Gastrocnemius medialis (tissue), 4 donors: Measurements from ENCODE around the gene SLC9C1. TPM values are rescaled to one million over a fixed set of nuclear protein-coding genes. Genes with fewer than 3 reads are reported as not detected.

ENCODE experiments used
- ATAC-seq, 2 donors: fragments of 150-250 bp; one replicate each; pipeline ENCODE4 v1.9.1; 2016
- DNase-seq, 2 donors: peaks; one replicate each; pipeline ENCODE4 v3.0.0-alpha.2; 2019
- H3K27ac ChIP-seq, 4 donors: fragments of 200-600 bp; sonication (generic); 1 replicate in 1 of 4; 2 replicates in 3 of 4; pipeline ENCODE4 v1.5.1; 2016 to 2018; ENCODE audit warnings: mild to moderate bottlenecking in 2 of 4, moderate library complexity in 1 of 4
- H3K27me3 ChIP-seq, 3 donors: fragments of 200-600 bp; sonication (generic) in 2 of 3; 1 replicate in 1 of 3; 2 replicates in 2 of 3; pipeline versions ENCODE4 v1.5.1 to v1.6.0; 2016 to 2019; ENCODE audit warnings: mild to moderate bottlenecking in 1 of 3, moderate library complexity in 1 of 3
- H3K36me3 ChIP-seq, 2 donors: fragments of 200-600 bp; sonication (generic) in 1 of 2; one replicate each; pipeline ENCODE4 v1.5.1; 2017 to 2018
- H3K4me1 ChIP-seq, 2 donors: fragments of 200-600 bp; sonication (generic) in 1 of 2; one replicate each; pipeline ENCODE4 v1.5.1; 2016 to 2017; ENCODE audit warnings: mild to moderate bottlenecking in 2 of 2
- H3K4me3 ChIP-seq, 4 donors: fragments of 200-600 bp; sonication (generic) in 3 of 4; 1 replicate in 1 of 4; 2 replicates in 3 of 4; pipeline ENCODE4 v1.5.1; 2016 to 2019; ENCODE audit warnings: mild to moderate bottlenecking in 2 of 4
- H3K9me3 ChIP-seq, 3 donors: fragments of 200-600 bp; sonication (generic) in 2 of 3; 1 replicate in 1 of 3; 2 replicates in 2 of 3; pipeline ENCODE4 v1.5.1; 2016 to 2019
- POLR2A ChIP-seq, 2 donors: fragments of 450-650 bp; IDR thresholded peaks; one replicate each; pipeline ENCODE4 v1.6.1; 2017; ENCODE audit warnings: antibody characterized with exemption in 2 of 2, mild to moderate bottlenecking in 2 of 2, moderate library complexity in 2 of 2
- in situ Hi-C, 4 donors: fragments of 200-750 bp; cut with MboI; loops; one replicate each; pipeline versions ENCODE4 v1.15.0 to v1.8.0; 2017; ENCODE audit warnings: low sequenced_read_pairs in 4 of 4
- intact Hi-C: fragments of 100-400 bp; cut with DNase I; formaldehyde crosslinking; loops from one replicate; pipeline ENCODE4 v1.15.1; 2023; ENCODE audit warnings: low total_unique reads
- total RNA-seq, 4 donors: library from RNA; depleted of rRNA; stranded (reverse); fragments of >200 nt; gene quantifications; one replicate each; pipeline versions ENCODE4 v1.1.0 to v1.2.3, GENCODE V29; 2016
- TF ChIP-seq, protein P1 (sequence below), 5 experiments: fragments of 450-650 bp in 3 of 5; fragments of 200-600 bp in 2 of 5; sonication (generic) in 2 of 5; IDR thresholded peaks in 4 of 5; conservative IDR thresholded peaks in 1 of 5; 1 replicate in 4 of 5; 2 replicates in 1 of 5; pipeline ENCODE4 v1.5.1; 2016 to 2019; ENCODE audit warnings: antibody characterized with exemption in 5 of 5, mild to moderate bottlenecking in 3 of 5, moderate library complexity in 3 of 5

The SLC9C1 gene
- total RNA-seq, 4 donors from 2014 or later, result not detected

DNA sequence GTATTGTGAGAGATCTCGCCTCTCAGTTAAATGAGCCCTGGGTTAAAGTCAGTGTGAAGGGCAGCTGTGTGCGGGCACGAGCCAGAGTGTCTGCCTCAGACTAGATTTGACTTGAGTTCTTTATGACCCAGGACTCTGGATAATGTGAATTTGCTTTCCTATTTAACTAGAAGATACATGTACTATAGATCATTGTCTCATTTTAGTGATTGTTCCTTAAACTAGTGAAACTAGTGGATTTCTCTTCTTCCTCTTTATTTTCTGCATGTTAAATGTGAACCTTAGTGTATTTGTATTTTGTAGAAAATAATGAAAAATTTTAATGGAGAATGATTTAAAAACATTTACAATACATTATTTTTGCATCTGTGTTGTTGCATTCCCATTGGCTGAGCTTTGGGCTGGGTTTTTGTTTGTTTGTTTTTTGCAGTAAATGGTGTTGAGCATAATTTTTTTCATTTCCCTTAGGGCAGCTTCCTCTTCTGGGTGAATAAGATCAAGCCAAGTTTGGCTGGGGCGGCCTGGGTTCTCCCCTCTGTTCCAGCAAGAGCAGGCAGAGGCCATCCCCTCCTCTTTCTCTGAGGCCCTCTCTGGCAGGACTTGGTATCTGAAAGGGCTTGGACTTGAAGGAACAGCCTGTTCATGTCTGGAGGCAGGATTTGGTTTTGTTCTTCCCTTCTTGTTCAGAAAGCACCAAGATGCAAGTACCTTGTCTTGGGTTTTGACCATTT lies 176.0 kb downstream of the SLC9C1 start:
- Histone ChIP-seq H3K36me3 (no peaks in the 10 kb centered on the region), H3K4me1 (no peaks in the 10 kb centered on the region), H3K4me3 (no peak overlapping the region), H3K9me3 (no peaks in the 10 kb centered on the region), H3K27me3 (no peaks in the 10 kb centered on the region), H3K27ac (no peak overlapping the region)
- DNase-seq (no peak), ATAC-seq (no peak)
- TF ChIP-seq, protein P1, sequence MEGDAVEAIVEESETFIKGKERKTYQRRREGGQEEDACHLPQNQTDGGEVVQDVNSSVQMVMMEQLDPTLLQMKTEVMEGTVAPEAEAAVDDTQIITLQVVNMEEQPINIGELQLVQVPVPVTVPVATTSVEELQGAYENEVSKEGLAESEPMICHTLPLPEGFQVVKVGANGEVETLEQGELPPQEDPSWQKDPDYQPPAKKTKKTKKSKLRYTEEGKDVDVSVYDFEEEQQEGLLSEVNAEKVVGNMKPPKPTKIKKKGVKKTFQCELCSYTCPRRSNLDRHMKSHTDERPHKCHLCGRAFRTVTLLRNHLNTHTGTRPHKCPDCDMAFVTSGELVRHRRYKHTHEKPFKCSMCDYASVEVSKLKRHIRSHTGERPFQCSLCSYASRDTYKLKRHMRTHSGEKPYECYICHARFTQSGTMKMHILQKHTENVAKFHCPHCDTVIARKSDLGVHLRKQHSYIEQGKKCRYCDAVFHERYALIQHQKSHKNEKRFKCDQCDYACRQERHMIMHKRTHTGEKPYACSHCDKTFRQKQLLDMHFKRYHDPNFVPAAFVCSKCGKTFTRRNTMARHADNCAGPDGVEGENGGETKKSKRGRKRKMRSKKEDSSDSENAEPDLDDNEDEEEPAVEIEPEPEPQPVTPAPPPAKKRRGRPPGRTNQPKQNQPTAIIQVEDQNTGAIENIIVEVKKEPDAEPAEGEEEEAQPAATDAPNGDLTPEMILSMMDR (IDR thresholded peaks at IDR 0.05 in 4 of 5, conservative IDR thresholded peaks at IDR 0.05 in 1 of 5), result no peak
- no peak for TF ChIP-seq POLR2A (IDR thresholded peaks at IDR 0.05)
- intact Hi-C loops (loop anchor here (10.0 kb wide), 1 partner anchor 417 kb away; no protein-coding TSS in a partner anchor), in situ Hi-C loops (loop anchor here in 1 of 4 donors (25.0 kb wide), 1 partner anchor 394 kb away; no protein-coding TSS in a partner anchor)

DNA sequence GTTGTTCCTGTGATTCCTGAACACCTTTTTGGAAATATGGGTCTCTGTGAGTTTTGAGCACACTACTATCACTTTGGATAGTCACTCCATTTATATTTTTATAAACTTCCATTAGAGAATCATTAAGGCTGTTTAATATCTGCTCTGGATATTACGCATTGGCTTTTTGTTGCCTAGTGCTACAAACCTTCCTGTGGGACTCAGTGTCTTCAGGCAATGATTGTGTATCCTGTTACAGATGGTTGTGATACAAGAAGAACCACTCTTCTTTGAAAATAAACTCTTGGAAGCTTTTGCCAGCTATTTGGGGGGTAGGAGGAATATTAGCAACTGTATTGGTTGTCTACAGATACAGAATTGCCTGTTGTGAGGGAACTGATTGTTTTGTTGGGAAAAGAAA lies 176.6 kb downstream of the SLC9C1 start:
- in situ Hi-C loops, result loop anchor here in 1 of 4 donors (25.0 kb wide), 1 partner anchor 395 kb away; no protein-coding TSS in a partner anchor
- Histone ChIP-seq H3K9me3 (no peaks in the 10 kb centered on the region), H3K4me1 (no peaks in the 10 kb centered on the region), H3K4me3 (no peak overlapping the region), H3K27ac (no peak overlapping the region), H3K36me3 (no peaks in the 10 kb centered on the region), H3K27me3 (no peaks in the 10 kb centered on the region)
- DNase-seq, result no peak
- intact Hi-C loops, result loop anchor here (10.0 kb wide), 1 partner anchor 417 kb away; no protein-coding TSS in a partner anchor
- no peak for ATAC-seq
- TF ChIP-seq, protein P1 (IDR thresholded peaks at IDR 0.05 in 4 of 5, conservative IDR thresholded peaks at IDR 0.05 in 1 of 5), result no peak
- TF ChIP-seq POLR2A (IDR thresholded peaks at IDR 0.05), result no peak

DNA sequence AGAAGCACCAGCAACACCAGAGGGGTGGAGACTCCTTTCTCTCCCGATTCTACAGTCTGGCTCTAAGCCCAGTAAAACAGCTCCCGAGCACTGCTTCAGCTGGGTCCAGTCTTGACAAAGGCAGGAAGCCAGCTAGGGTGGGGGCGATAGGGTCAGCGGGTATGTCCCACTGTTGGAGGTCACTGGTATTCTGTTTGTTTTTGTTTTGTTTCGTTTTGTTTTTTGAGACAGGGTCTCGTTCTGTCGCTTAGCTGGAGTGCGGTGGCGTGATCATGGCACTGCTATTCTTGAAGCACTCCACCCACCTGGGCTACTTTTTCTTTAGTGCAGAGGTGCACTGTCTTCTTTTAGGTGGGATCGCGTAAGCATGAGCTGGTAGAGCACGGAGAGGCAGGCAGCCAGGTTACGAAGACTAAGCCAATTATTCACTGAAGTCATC lies 177.2 kb downstream of the SLC9C1 start:
- ATAC-seq (no peak), DNase-seq (no peak)
- intact Hi-C loops (loop anchor here (10.0 kb wide), 1 partner anchor 418 kb away; no protein-coding TSS in a partner anchor), in situ Hi-C loops (loop anchor here in 1 of 4 donors (25.0 kb wide), 1 partner anchor 396 kb away; no protein-coding TSS in a partner anchor)
- H3K36me3 ChIP-seq, result no peaks in the 10 kb centered on the region
- H3K4me1 ChIP-seq, result no peaks in the 10 kb centered on the region
- TF ChIP-seq POLR2A (IDR thresholded peaks at IDR 0.05), result no peak
- TF ChIP-seq, protein P1 (IDR thresholded peaks at IDR 0.05 in 4 of 5, conservative IDR thresholded peaks at IDR 0.05 in 1 of 5), result no peak
- no peaks in the 10 kb centered on the region for H3K9me3 ChIP-seq
- H3K4me3 ChIP-seq, result peak overlapping the region in 3 of 4 donors; percentile 24 to 42 (median 24)
- no peak overlapping the region for H3K27ac ChIP-seq
- H3K27me3 ChIP-seq, result no peaks in the 10 kb centered on the region

DNA sequence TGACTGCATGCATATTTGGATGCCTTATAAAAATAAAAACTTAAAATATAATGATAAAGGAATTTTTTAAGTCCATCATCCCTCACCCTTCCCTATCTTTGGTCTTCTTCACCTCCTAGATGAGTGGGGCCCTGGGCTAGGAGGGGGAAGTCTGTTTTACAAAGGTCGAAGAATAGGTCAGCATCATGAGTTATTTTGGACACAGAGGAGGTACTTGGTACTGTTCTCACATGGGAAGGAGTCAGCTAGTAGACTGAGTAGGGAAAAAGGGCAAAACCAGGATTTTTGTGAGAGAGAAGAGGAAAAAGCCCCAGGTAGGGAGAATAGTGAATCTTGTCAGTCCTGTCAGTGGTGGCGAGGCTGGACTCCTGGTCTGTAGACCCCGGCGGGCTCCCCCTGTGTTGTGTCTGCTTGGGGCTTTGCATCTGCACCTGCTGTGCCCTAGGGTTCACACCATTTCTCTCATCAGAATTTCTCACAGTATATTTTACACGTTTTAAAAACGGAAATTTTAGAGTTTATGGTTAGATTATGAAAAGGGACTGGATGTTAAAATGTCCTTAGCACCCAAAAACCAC lies 178.1 kb downstream of the SLC9C1 start:
- TF ChIP-seq, protein P1 (IDR thresholded peaks at IDR 0.05 in 4 of 5, conservative IDR thresholded peaks at IDR 0.05 in 1 of 5), result no peak
- TF ChIP-seq POLR2A (IDR thresholded peaks at IDR 0.05), result no peak
- in situ Hi-C loops (loop anchor here in 1 of 4 donors (25.0 kb wide), 1 partner anchor 396 kb away; no protein-coding TSS in a partner anchor), intact Hi-C loops (loop anchor here (10.0 kb wide), 1 partner anchor 419 kb away; no protein-coding TSS in a partner anchor)
- no peak for DNase-seq
- no peaks in the 10 kb centered on the region for H3K9me3 ChIP-seq
- no peak overlapping the region for H3K27ac ChIP-seq
- no peak for ATAC-seq
- no peaks in the 10 kb centered on the region for H3K36me3 ChIP-seq
- H3K4me3 ChIP-seq, result no peak overlapping the region
- no peaks in the 10 kb centered on the region for H3K27me3 ChIP-seq
- H3K4me1 ChIP-seq, result no peaks in the 10 kb centered on the region
